Measurements from ENCODE around the gene RBM15B.
"Not testable (repeated sequence)": the region's sequence is repeated elsewhere in the genome, so short reads cannot be mapped to it uniquely, and the experiment has no call there.

Gene RBM15B

GRCh38 chr3:51391075-51391565, at the start of gene RBM15B:
TSS of gene RBM15B (plus strand) at chr3:51391285. CDS start at chr3:51391400, 115 bp downstream.
- Mint-ChIP-seq H3K27me3 (no peaks in the 10 kb centered on the region), H3K4me3 (peak within 1 kb of the TSS; percentile 85), H3K36me3 (ENCODE audit: low read depth) (peaks cover 57% of the 10 kb centered on the region), H3K4me1 (ENCODE audit: low read depth) (peaks cover 68% of the 10 kb centered on the region), H3K27ac (peak within 1 kb of the TSS; percentile 81), H3K9me3 (no peaks in the 10 kb centered on the region)

DNA sequence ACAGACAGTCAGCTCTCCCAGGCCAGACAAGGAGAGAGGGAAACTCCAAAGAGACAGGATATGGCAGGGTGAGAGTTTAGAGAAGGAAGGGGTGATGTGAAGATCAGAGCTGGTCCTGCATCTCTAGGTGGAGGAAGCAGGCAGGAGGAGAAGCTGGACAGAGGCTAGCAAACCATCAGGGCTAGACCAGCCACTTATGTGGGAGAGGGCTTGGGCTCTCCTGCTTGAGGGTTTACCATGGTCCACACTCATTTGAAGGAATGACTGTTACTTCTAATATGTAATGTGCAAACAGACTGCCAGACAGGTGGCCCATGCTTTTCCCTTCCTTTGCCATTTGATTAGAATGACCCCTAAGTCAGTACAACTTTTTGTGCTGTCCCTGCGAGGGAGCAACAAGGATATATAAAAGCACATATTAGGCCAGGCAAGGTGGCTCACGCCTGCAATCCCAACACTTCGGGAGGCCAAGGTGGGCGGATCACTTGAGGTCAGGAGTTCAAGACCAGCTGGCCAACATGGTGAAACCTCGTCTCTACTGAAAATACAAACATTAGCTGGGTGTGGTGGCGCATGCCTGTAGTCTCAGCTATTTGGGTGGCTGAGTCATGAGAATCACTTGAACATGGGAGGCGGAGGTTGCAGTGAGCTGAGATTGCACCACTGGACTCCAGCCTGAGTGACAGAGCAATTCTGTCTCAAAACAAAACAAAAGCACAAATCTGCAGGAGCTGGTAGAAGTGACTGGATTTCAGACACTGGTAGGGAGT, 47.0 kb upstream of the RBM15B start:
- Mint-ChIP-seq H3K4me1 (ENCODE audit: low read depth) (peaks cover 4% of the 10 kb centered on the region), H3K36me3 (ENCODE audit: low read depth) (no peaks in the 10 kb centered on the region), H3K4me3 (no peak overlapping the region), H3K27ac (no peak overlapping the region), H3K27me3 (no peaks in the 10 kb centered on the region), H3K9me3 (no peaks in the 10 kb centered on the region)

DNA sequence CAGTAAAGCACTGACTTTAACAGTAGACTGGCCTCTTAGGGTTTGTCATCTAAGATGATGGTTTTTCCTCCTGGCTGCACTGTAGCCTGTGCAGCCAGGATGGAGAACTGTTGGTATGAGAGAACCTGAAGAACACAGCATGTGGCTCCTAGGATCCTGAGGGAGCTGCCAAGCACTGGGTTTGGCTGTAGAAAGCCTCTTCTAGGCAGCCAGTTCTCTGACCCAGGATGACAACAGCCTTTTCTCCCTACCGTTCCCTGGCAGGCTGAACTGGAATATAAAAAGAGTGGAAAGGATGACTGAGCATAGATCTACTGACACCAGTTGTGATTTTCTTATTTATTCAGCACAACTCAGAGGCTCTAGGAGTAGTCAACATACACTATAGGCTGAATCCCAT, 40.3 kb upstream of the RBM15B start:
- H3K27ac Mint-ChIP-seq, result no peak overlapping the region
- no peaks in the 10 kb centered on the region for H3K27me3 Mint-ChIP-seq
- H3K9me3 Mint-ChIP-seq, result no peaks in the 10 kb centered on the region
- peaks cover 4% of the 10 kb centered on the region for H3K4me1 Mint-ChIP-seq (ENCODE audit: low read depth)
- H3K4me3 Mint-ChIP-seq, result no peak overlapping the region
- H3K36me3 Mint-ChIP-seq (ENCODE audit: low read depth), result no peaks in the 10 kb centered on the region

- H3K4me3 Mint-ChIP-seq, result no peak overlapping the region
- no peaks in the 10 kb centered on the region for H3K36me3 Mint-ChIP-seq (ENCODE audit: low read depth)
- H3K27me3 Mint-ChIP-seq, result no peaks in the 10 kb centered on the region
- no peak overlapping the region for H3K27ac Mint-ChIP-seq
- H3K4me1 Mint-ChIP-seq (ENCODE audit: low read depth), result peaks cover 4% of the 10 kb centered on the region
- H3K9me3 Mint-ChIP-seq, result no peaks in the 10 kb centered on the region
These were observed 38.0 kb upstream of the RBM15B start for GRCh38 chr3:51353131-51353530.

- Mint-ChIP-seq H3K4me1 (ENCODE audit: low read depth) (peaks cover 4% of the 10 kb centered on the region), H3K27me3 (no peaks in the 10 kb centered on the region), H3K27ac (no peak overlapping the region), H3K36me3 (ENCODE audit: low read depth) (no peaks in the 10 kb centered on the region), H3K4me3 (no peak overlapping the region), H3K9me3 (no peaks in the 10 kb centered on the region)
These were observed 37.4 kb upstream of the RBM15B start for GRCh38 chr3:51353691-51354090.

GRCh38 chr3:51354172-51354571, 36.9 kb upstream of the RBM15B start:
- no peak overlapping the region for H3K27ac Mint-ChIP-seq
- no peaks in the 10 kb centered on the region for H3K9me3 Mint-ChIP-seq
- H3K27me3 Mint-ChIP-seq, result no peaks in the 10 kb centered on the region
- peaks cover 4% of the 10 kb centered on the region for H3K4me1 Mint-ChIP-seq (ENCODE audit: low read depth)
- no peaks in the 10 kb centered on the region for H3K36me3 Mint-ChIP-seq (ENCODE audit: low read depth)
- no peak overlapping the region for H3K4me3 Mint-ChIP-seq

- Mint-ChIP-seq H3K4me3 (no peak overlapping the region), H3K9me3 (no peaks in the 10 kb centered on the region)
These were observed 36.1 kb upstream of the RBM15B start for GRCh38 chr3:51354731-51355615.

GRCh38 chr3:51355891-51356578, 35.0 kb upstream of the RBM15B start:
- no peaks in the 10 kb centered on the region for H3K9me3 Mint-ChIP-seq
- peaks cover 4% of the 10 kb centered on the region for H3K4me1 Mint-ChIP-seq (ENCODE audit: low read depth)
- no peaks in the 10 kb centered on the region for H3K36me3 Mint-ChIP-seq (ENCODE audit: low read depth)
- no peaks in the 10 kb centered on the region for H3K27me3 Mint-ChIP-seq
- no peak overlapping the region for H3K27ac Mint-ChIP-seq
- H3K4me3 Mint-ChIP-seq, result no peak overlapping the region

More at GRCh38 chr3:51354731-51355615, 36.1 kb upstream of the RBM15B start:
- no peaks in the 10 kb centered on the region for H3K27me3 Mint-ChIP-seq
- H3K4me1 Mint-ChIP-seq (ENCODE audit: low read depth), result peaks cover 4% of the 10 kb centered on the region
- H3K36me3 Mint-ChIP-seq (ENCODE audit: low read depth), result no peaks in the 10 kb centered on the region
- H3K27ac Mint-ChIP-seq, result no peak overlapping the region

GRCh38 chr3:51357856-51358255, 33.2 kb upstream of the RBM15B start:
- Mint-ChIP-seq H3K36me3 (ENCODE audit: low read depth) (no peaks in the 10 kb centered on the region), H3K27ac (no peak overlapping the region), H3K4me1 (ENCODE audit: low read depth) (peaks cover 4% of the 10 kb centered on the region), H3K27me3 (no peaks in the 10 kb centered on the region), H3K4me3 (no peak overlapping the region), H3K9me3 (no peaks in the 10 kb centered on the region)

GRCh38 chr3:51358981-51359380, 32.1 kb upstream of the RBM15B start:
- Mint-ChIP-seq H3K9me3 (no peaks in the 10 kb centered on the region), H3K4me3 (no peak overlapping the region), H3K27ac (no peak overlapping the region), H3K4me1 (ENCODE audit: low read depth) (peaks cover 4% of the 10 kb centered on the region), H3K27me3 (no peaks in the 10 kb centered on the region), H3K36me3 (ENCODE audit: low read depth) (no peaks in the 10 kb centered on the region)

DNA sequence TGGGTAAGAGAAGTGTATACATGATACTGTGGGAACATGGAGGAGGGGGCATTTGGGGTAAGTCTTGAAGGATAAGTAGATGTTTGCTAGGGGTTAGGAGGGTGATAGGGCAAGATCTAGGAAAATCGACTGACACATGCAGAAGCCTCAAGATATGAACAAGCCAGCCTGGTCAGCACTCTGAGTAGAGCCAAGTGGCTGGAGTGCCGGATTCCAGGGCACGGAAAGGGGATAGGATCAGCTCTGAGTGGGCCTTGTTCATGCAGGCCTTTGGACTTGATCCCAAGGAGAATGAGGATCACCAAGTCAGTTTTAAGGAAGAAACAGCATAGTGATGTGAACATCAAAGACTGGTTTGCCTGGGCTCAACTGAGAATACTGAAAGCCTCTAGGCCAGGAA, 30.3 kb upstream of the RBM15B start:
- Mint-ChIP-seq H3K27me3 (no peaks in the 10 kb centered on the region), H3K4me3 (no peak overlapping the region), H3K36me3 (ENCODE audit: low read depth) (no peaks in the 10 kb centered on the region), H3K9me3 (no peaks in the 10 kb centered on the region), H3K27ac (no peak overlapping the region), H3K4me1 (ENCODE audit: low read depth) (no peaks in the 10 kb centered on the region)

DNA sequence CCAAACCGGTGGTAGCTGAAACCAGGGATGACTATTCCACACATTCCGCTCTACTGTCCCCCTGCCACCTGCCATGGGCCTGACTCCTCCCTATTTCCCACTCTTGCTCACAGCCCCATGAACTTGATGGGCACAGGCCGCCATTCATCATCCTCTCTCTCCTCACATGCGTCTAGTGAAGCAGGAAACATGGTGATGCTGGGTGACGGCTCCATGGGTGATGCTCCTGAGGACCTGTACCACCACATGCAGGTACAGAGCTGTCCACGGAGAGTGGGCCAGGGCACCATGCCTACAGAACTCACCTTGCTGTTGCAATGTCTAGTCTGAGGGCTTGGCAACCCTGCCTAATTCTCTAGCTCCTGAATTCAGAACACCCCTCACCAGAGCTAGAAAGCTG, 29.3 kb upstream of the RBM15B start:
- no peaks in the 10 kb centered on the region for H3K9me3 Mint-ChIP-seq

DNA sequence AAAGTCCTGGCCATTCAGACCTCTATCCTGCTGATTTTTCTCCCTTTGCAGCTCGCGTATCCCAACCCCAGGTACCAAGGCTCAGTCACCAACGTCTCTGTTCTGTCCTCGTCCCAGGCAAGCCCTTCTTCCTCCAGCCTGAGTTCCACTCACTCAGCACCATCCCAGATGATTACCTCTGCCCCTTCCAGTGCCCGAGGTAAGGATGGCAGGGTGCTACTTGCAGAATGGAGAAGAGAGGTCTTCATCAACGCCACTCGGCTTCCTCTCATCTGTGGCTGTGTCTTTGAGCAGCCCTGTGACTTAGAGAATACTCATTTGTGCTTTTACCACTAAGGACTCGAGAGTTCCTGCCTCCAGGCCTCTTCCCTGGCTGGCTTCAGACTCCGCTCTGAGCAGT, 28.6 kb upstream of the RBM15B start:
- H3K27ac Mint-ChIP-seq, result no peak overlapping the region
- no peaks in the 10 kb centered on the region for H3K4me1 Mint-ChIP-seq (ENCODE audit: low read depth)
- no peaks in the 10 kb centered on the region for H3K9me3 Mint-ChIP-seq
- no peaks in the 10 kb centered on the region for H3K36me3 Mint-ChIP-seq (ENCODE audit: low read depth)
- H3K27me3 Mint-ChIP-seq, result peaks cover 7% of the 10 kb centered on the region
- H3K4me3 Mint-ChIP-seq, result no peak overlapping the region

More for the DNA sequence above, 29.3 kb upstream of the RBM15B start:
- H3K36me3 Mint-ChIP-seq (ENCODE audit: low read depth), result no peaks in the 10 kb centered on the region
- no peak overlapping the region for H3K27ac Mint-ChIP-seq
- H3K4me1 Mint-ChIP-seq (ENCODE audit: low read depth), result no peaks in the 10 kb centered on the region
- no peak overlapping the region for H3K4me3 Mint-ChIP-seq
- H3K27me3 Mint-ChIP-seq, result peaks cover 1% of the 10 kb centered on the region

- not testable (repeated sequence) for H3K4me1 Mint-ChIP-seq (ENCODE audit: low read depth); H3K9me3 Mint-ChIP-seq; H3K4me3 Mint-ChIP-seq; H3K27ac Mint-ChIP-seq; H3K36me3 Mint-ChIP-seq (ENCODE audit: low read depth); H3K27me3 Mint-ChIP-seq
These were observed 22.8 kb upstream of the RBM15B start for GRCh38 chr3:51368276-51368675.
